ENCODE measurements around the gene AP2A2.

Gene AP2A2

GRCh38 chr11:961921-962320, 36.3 kb downstream of the AP2A2 start:
- DNase-seq (ENCODE audit: low read depth, low spot score), result no peak
- in situ Hi-C loops (cut with HindIII; ENCODE audit: low sequenced_read_pairs), result no loop called here
- no peak for TF ChIP-seq CTCF (IDR thresholded peaks at IDR 0.05; ENCODE audit: low read depth, low read length)
- H3K4me3 ChIP-seq (ENCODE audit: low read depth, low read length), result no peak overlapping the region

- no peak overlapping the region for H3K4me3 ChIP-seq (ENCODE audit: low read depth, low read length)
- DNase-seq (ENCODE audit: low read depth, low spot score), result no peak
- TF ChIP-seq CTCF (IDR thresholded peaks at IDR 0.05; ENCODE audit: low read depth, low read length), result no peak
- in situ Hi-C loops (cut with HindIII; ENCODE audit: low sequenced_read_pairs), result no loop called here
Observed at GRCh38 chr11:962688-963087, 37.0 kb downstream of the AP2A2 start.

- in situ Hi-C loops (cut with HindIII; ENCODE audit: low sequenced_read_pairs), result no loop called here
- no peak for DNase-seq (ENCODE audit: low read depth, low spot score)
- no peak overlapping the region for H3K4me3 ChIP-seq (ENCODE audit: low read depth, low read length)
- no peak for TF ChIP-seq CTCF (IDR thresholded peaks at IDR 0.05; ENCODE audit: low read depth, low read length)
Observed at GRCh38 chr11:963852-964251, 38.2 kb downstream of the AP2A2 start.

DNA sequence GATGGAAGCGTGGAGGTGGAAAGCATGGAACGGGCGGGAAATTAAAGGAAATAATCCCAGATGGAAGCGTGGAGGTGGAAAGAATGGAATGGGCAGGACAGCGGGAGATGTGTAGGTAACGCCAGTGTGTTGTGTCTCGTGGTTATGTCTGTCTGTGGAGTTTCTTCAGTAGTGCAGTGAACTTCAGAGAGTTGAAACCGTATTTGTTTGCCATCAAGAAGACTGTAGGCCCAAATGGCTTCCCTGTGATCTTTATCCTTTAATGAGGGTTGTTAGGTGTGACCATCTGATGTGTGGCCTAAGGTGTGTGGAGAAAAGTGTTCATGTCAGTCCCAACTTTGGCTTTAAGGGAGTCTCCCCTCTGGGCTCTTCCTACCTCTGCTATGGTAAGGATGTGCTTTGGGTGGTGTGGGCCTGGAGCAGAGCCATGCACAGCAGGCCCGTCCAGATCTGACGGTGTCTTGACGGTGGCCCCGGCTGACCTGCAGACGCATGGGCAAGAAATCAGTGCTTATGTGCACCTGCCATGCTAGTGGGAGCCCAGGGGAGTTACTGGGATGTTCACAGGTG, 39.6 kb downstream of the AP2A2 start:
- H3K4me3 ChIP-seq (ENCODE audit: low read depth, low read length), result no peak overlapping the region
- TF ChIP-seq CTCF (IDR thresholded peaks at IDR 0.05; ENCODE audit: low read depth, low read length), result no peak
- in situ Hi-C loops (cut with HindIII; ENCODE audit: low sequenced_read_pairs), result no loop called here
- DNase-seq (ENCODE audit: low read depth, low spot score), result no peak

- no peak overlapping the region for H3K4me3 ChIP-seq (ENCODE audit: low read depth, low read length)
- TF ChIP-seq CTCF (IDR thresholded peaks at IDR 0.05; ENCODE audit: low read depth, low read length), result no peak
- in situ Hi-C loops (cut with HindIII; ENCODE audit: low sequenced_read_pairs), result no loop called here
- no peak for DNase-seq (ENCODE audit: low read depth, low spot score)
Observed at GRCh38 chr11:967995-968751, 42.5 kb downstream of the AP2A2 start.

DNA sequence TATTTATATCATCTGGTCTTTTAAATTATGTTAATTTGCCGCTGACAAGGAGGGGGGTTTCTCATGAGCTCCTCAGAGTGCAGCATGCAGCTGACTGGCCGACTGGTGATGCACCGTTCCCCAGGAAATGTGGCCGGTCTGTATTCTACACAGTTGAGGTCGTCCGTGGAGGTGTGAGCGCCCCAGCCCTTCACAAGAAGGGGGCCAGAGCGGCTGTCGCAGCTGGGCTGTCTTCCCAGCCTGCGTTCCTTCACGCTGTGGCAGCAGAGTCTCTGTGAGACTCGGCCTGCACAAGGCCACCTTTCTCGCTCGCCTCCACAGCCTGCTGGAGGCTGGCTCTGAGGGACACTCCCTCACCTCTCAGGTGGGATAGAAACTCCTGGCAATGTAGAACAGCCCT, 43.2 kb downstream of the AP2A2 start:
- no peak overlapping the region for H3K4me3 ChIP-seq (ENCODE audit: low read depth, low read length)
- DNase-seq (ENCODE audit: low read depth, low spot score), result no peak
- no peak for TF ChIP-seq CTCF (IDR thresholded peaks at IDR 0.05; ENCODE audit: low read depth, low read length)
- in situ Hi-C loops (cut with HindIII; ENCODE audit: low sequenced_read_pairs), result no loop called here

Data from astrocyte of the spinal cord (primary cell).